K562 (cell line): ENCODE results near the gene SOS1.

ENCODE experiments used
- BCL6 ChIP-seq: fragments of 250-450 bp; sonication (Bioruptor Pico); IDR thresholded peaks from 2 replicates; pipeline ENCODE4 v1.4.0; 2020
- CTCF ChIP-seq, 3 experiments: IDR thresholded peaks in 2 of 3; conservative IDR thresholded peaks in 1 of 3; 2 replicates each; pipeline ENCODE4 v1.5.1; 2011 to 2012; ENCODE audit warnings: low read length in 3 of 3, mild to moderate bottlenecking in 3 of 3, control low read depth in 2 of 3, improper control_type of control experiment in 1 of 3, inconsistent platforms in 1 of 3, low read depth in 1 of 3, mixed read lengths in 1 of 3, moderate library complexity in 1 of 3; ENCODE audit not compliant: insufficient read depth in 2 of 3
- ELK1 ChIP-seq: sonication (generic); formaldehyde crosslinking; IDR thresholded peaks from 2 replicates; pipeline ENCODE4 v1.8.1; 2022; ENCODE audit warnings: missing genetic modification reagents
- POLR2A ChIP-seq: fragments of 450-650 bp; conservative IDR thresholded peaks from 2 replicates; pipeline ENCODE4 v1.6.1; 2016
- POLR3A ChIP-seq: IDR thresholded peaks from 2 replicates; pipeline ENCODE4 v1.6.1; 2011; ENCODE audit warnings: borderline replicate concordance, mild to moderate bottlenecking, moderate library complexity; ENCODE audit not compliant: insufficient read length, insufficient read depth; ENCODE audit errors: extremely low read depth
- SMAD2 ChIP-seq: fragments of 150-350 bp; IDR thresholded peaks from 2 replicates; pipeline ENCODE4 v1.6.1; 2014; ENCODE audit warnings: low read depth, mild to moderate bottlenecking, low read length
- SMAD3 ChIP-seq: fragments of 450-650 bp; formaldehyde crosslinking; conservative IDR thresholded peaks from 2 replicates; pipeline ENCODE4 v1.4.0; 2020; ENCODE audit warnings: mild to moderate bottlenecking
- ZNF274 ChIP-seq: IDR thresholded peaks from 2 replicates; pipeline ENCODE4 v1.6.1; 2011; ENCODE audit warnings: low read depth, mild to moderate bottlenecking, low read length, moderate library complexity, borderline replicate concordance

GRCh38 chr2:39119732-39120520 is 925 bp downstream of the SOS1 start:
- no peak for TF ChIP-seq POLR2A
- TF ChIP-seq SMAD3, result no peak
- TF ChIP-seq SMAD2, result no peak
- no peak for TF ChIP-seq BCL6 (CRISPR knock-in tag)
- TF ChIP-seq CTCF (IDR thresholded peaks at IDR 0.05 in 2 of 3, conservative IDR thresholded peaks at IDR 0.05 in 1 of 3; ENCODE audit: insufficient read depth in 2 of 3, low read depth in 1 of 3, low read length in 3 of 3), result peak; percentile 35 to 66 (median 53); a peak in 4 of 6 replicates
- no peak for TF ChIP-seq POLR3A
- no peak for TF ChIP-seq ELK1 (CRISPR knock-in tag)
- TF ChIP-seq ZNF274, result no peak
